Measurements from ENCODE around the gene TENT4A. TPM values are rescaled to one million over a fixed set of nuclear protein-coding genes. Genes with fewer than 3 reads are reported as not detected.

TENT4A gene
- total and polyA plus RNA-seq, 2 experiments from 2014 or later = 6.7 to 27.0 TPM

DNA sequence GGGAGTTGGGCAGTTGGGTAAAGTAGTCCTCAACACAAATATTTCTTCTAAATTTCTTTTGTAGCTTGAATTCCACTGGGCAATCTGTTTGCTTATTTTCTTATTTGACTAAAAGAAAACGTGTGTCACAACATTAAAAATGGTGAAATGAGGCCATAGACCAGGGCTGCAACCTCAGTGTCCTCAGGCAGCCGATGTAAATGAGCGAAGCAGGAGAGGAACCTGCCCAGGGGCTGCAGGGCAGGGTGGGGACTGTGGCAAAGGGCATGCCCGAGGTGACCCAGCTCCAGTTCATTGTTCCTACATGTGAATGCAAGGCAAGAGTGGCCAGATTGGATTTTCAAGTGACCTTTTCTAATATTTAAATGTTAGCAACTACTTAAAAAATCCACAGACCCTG, 74.7 kb downstream of the TENT4A start:
- no peak for DNase-seq (ENCODE audit: low read depth in 1 of 2, low spot score in 1 of 2)
- no peaks in the 10 kb centered on the region for H3K4me1 ChIP-seq (ENCODE audit: low read depth)

DNA sequence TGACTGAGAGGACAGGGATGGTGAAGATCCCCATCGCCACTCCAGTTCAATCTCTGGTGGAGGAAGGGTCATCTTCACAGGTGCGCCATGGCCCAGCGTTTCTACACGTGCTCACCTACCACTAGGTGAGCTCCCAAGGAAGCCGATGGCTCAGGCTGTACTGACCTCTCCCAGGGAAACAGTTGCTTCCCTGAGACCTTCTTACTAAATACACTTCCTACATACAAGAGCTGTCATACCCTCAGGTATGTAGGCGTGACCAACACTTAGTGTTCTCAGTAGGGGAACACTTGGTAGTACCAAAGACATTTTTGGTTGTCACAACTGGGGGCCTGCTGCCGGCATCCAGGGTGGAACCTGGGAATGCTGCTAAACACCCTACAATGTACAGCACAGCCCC, 75.2 kb downstream of the TENT4A start:
- Histone ChIP-seq H3K27ac (no peak overlapping the region), H3K36me3 (no peaks in the 10 kb centered on the region), H3K4me1 (ENCODE audit: low read depth) (no peaks in the 10 kb centered on the region), H3K27me3 (no peaks in the 10 kb centered on the region), H3K9me3 (ENCODE audit: low read depth) (no peaks in the 10 kb centered on the region), H3K4me3 (no peak overlapping the region)
- TF ChIP-seq, protein P1, sequence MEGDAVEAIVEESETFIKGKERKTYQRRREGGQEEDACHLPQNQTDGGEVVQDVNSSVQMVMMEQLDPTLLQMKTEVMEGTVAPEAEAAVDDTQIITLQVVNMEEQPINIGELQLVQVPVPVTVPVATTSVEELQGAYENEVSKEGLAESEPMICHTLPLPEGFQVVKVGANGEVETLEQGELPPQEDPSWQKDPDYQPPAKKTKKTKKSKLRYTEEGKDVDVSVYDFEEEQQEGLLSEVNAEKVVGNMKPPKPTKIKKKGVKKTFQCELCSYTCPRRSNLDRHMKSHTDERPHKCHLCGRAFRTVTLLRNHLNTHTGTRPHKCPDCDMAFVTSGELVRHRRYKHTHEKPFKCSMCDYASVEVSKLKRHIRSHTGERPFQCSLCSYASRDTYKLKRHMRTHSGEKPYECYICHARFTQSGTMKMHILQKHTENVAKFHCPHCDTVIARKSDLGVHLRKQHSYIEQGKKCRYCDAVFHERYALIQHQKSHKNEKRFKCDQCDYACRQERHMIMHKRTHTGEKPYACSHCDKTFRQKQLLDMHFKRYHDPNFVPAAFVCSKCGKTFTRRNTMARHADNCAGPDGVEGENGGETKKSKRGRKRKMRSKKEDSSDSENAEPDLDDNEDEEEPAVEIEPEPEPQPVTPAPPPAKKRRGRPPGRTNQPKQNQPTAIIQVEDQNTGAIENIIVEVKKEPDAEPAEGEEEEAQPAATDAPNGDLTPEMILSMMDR (IDR thresholded peaks at IDR 0.05; ENCODE audit: low read depth, low read length) = no peak
- no peak for DNase-seq (ENCODE audit: low read depth in 1 of 2, low spot score in 1 of 2)

More for the DNA sequence above, 74.7 kb downstream of the TENT4A start:
- no peak overlapping the region for H3K4me3 ChIP-seq
- H3K27me3 ChIP-seq = no peaks in the 10 kb centered on the region
- no peaks in the 10 kb centered on the region for H3K9me3 ChIP-seq (ENCODE audit: low read depth)
- no peaks in the 10 kb centered on the region for H3K36me3 ChIP-seq
- TF ChIP-seq, protein P1 (IDR thresholded peaks at IDR 0.05; ENCODE audit: low read depth, low read length) = no peak
- H3K27ac ChIP-seq = no peak overlapping the region

DNA sequence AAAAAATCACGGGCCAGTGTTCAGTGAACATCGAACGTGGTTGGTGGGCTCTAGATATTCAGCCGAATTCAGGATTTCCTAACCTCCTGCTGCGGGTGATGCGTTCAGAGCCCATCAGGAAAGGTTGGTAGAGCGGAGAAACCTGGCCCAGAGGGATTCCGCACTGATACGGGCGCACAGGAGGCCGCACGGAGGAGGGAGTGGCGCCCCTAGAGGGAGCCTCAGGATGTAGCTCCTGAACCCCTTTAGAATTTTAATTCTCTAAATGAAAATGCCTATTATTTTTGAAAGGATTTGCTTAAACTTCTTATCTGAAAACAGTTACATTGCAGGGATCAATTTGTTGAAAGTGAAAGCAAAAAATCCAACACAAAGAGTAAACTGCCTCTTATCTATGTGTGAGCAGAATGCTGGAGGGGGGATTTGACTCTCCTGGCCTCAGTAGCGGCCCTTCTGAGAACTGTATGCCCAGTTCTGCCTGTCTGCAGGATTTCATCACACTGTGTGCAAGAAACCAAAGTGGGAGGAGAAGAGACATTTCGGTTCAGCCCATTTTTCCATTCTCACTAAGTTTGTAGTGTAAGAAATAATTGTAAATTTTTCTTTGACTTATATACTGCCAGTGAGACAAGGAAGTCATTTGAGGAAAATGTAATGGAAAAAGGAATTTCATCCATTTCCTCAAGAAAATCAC, 75.9 kb downstream of the TENT4A start:
- no peak overlapping the region for H3K4me3 ChIP-seq
- no peaks in the 10 kb centered on the region for H3K4me1 ChIP-seq (ENCODE audit: low read depth)
- peak in 1 of 2 donors; percentile 66 for DNase-seq (ENCODE audit: low read depth in 1 of 2, low spot score in 1 of 2)
- H3K36me3 ChIP-seq = no peaks in the 10 kb centered on the region
- no peaks in the 10 kb centered on the region for H3K27me3 ChIP-seq
- no peak overlapping the region for H3K27ac ChIP-seq
- TF ChIP-seq, protein P1 (IDR thresholded peaks at IDR 0.05; ENCODE audit: low read depth, low read length) = no peak
- no peaks in the 10 kb centered on the region for H3K9me3 ChIP-seq (ENCODE audit: low read depth)

DNA sequence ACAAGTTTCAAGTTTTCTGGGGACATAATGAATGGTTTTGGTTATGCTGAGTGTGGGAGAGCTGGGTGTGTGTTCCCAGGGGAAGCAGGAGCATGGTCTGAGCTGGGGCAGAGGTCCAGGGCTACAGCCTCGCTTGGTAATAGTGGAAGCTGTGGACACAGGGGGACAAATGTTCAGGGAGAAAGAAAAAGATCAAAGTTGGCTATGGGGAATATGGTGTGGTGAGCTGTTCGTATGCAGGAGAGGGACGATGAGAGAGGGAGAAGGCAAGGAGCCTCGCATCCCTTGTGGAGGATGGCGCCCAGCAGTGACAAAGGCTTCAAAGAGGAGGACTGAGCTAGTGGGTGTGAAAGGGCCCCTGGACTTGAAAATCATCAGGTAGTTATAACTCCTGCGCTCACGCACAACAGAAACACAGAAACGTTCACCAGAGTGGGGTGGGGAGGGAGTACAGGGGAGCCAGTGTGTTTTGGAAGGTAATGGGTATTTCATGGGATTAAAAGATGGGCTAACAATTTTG, 77.2 kb downstream of the TENT4A start:
- H3K27ac ChIP-seq = no peak overlapping the region
- no peaks in the 10 kb centered on the region for H3K27me3 ChIP-seq
- H3K36me3 ChIP-seq = no peaks in the 10 kb centered on the region
- TF ChIP-seq, protein P1 (IDR thresholded peaks at IDR 0.05; ENCODE audit: low read depth, low read length) = no peak
- H3K4me1 ChIP-seq (ENCODE audit: low read depth) = no peaks in the 10 kb centered on the region
- no peaks in the 10 kb centered on the region for H3K9me3 ChIP-seq (ENCODE audit: low read depth)
- H3K4me3 ChIP-seq = no peak overlapping the region
- no peak for DNase-seq (ENCODE audit: low read depth in 1 of 2, low spot score in 1 of 2)

DNA sequence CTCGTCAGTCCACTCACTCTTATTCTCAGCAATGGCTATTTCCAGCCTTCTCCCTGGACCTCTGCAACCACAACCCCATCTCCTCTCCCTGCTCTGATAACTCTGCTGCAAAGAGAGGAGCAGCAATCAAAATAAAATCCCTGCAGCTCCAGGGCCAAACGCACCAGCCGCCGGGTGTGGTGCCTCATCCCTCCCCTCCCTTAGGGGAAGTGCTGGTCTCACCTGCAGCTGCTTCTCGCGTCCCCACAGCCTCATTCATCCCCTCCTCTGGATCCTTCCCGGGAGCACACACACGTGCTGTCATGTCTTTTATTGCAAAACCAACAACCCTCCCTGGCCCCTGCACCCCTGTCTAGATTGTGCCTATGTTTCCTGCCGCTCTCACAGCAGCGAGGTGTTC, 77.8 kb downstream of the TENT4A start:
- DNase-seq (ENCODE audit: low read depth in 1 of 2, low spot score in 1 of 2) = no peak
- H3K4me3 ChIP-seq = no peak overlapping the region
- no peaks in the 10 kb centered on the region for H3K27me3 ChIP-seq
- H3K36me3 ChIP-seq = no peaks in the 10 kb centered on the region
- TF ChIP-seq, protein P1 (IDR thresholded peaks at IDR 0.05; ENCODE audit: low read depth, low read length) = no peak
- no peaks in the 10 kb centered on the region for H3K9me3 ChIP-seq (ENCODE audit: low read depth)
- no peaks in the 10 kb centered on the region for H3K4me1 ChIP-seq (ENCODE audit: low read depth)
- H3K27ac ChIP-seq = no peak overlapping the region
